SU-DHL-6 (cell line): ENCODE data around the gene ARL10.
"Not testable (repeated sequence)": the region's sequence is repeated elsewhere in the genome, so short reads cannot be mapped to it uniquely, and the experiment has no call there.

ENCODE experiments used
- H2AFZ ChIP-seq: fragments of 200-600 bp; sonication (generic); 2 replicates; pipeline ENCODE4 v1.6.1; 2014; ENCODE audit warnings: low read depth, mild to moderate bottlenecking, moderate library complexity, mixed read lengths, antibody characterized with exemption, low read length; ENCODE audit not compliant: severe bottlenecking
- H3F3A ChIP-seq: fragments of 200-600 bp; shearing (Covaris generic); 2 replicates; pipeline ENCODE4 v1.6.0; 2016; ENCODE audit warnings: antibody characterized with exemption, mild to moderate bottlenecking; ENCODE audit not compliant: insufficient read depth
- H3K27ac ChIP-seq: fragments of 200-600 bp; sonication (generic); 2 replicates; pipeline ENCODE4 v1.5.1; 2016; ENCODE audit warnings: low read depth, mild to moderate bottlenecking, low read length, moderate library complexity, mixed read lengths
- H3K27me3 ChIP-seq: fragments of 200-600 bp; sonication (generic), shearing (Covaris generic); 2 replicates; pipeline ENCODE4 v1.6.0; 2014; ENCODE audit warnings: mild to moderate bottlenecking, low read length
- H3K36me3 ChIP-seq: fragments of 200-600 bp; sonication (generic); 2 replicates; pipeline ENCODE4 v1.6.1; 2014; ENCODE audit warnings: mild to moderate bottlenecking, low read length, mixed read lengths
- H3K4me2 ChIP-seq: fragments of 300-600, 200-600 bp; shearing (Covaris generic), sonication (generic); 2 replicates; pipeline ENCODE4 v1.6.0; 2014; ENCODE audit warnings: low read length, low read depth, mild to moderate bottlenecking; ENCODE audit not compliant: poor library complexity, severe bottlenecking
- H3K4me3 ChIP-seq: fragments of 200-600 bp; sonication (generic); 2 replicates; pipeline ENCODE4 v1.5.1; 2014; ENCODE audit warnings: antibody characterized with exemption, low read length, mild to moderate bottlenecking, mixed read lengths; ENCODE audit not compliant: insufficient read depth, poor library complexity, severe bottlenecking
- H3K79me2 ChIP-seq: fragments of 200-600 bp; sonication (generic); 2 replicates; pipeline ENCODE4 v1.6.1; 2014; ENCODE audit warnings: mild to moderate bottlenecking, low read length, moderate library complexity; ENCODE audit not compliant: insufficient read depth
- H3K9ac ChIP-seq: fragments of 200-600 bp; sonication (generic); 2 replicates; pipeline ENCODE4 v1.7.0; 2014; ENCODE audit warnings: mild to moderate bottlenecking, low read length
- H3K9me2 ChIP-seq: fragments of 200-600 bp; sonication (generic); replicated peaks from 2 replicates; pipeline ENCODE4 v1.6.1; 2014; ENCODE audit warnings: low read length; ENCODE audit not compliant: insufficient read depth
- H3K9me3 ChIP-seq: fragments of 200-600 bp; sonication (generic); 2 replicates; pipeline ENCODE4 v1.6.1; 2014; ENCODE audit warnings: low read length, mixed read lengths; ENCODE audit not compliant: insufficient read depth
- H4K20me1 ChIP-seq: fragments of 200-600 bp; sonication (generic); 2 replicates; pipeline ENCODE4 v1.6.1; 2014; ENCODE audit warnings: low read depth, mild to moderate bottlenecking, antibody characterized with exemption, low read length, moderate library complexity, mixed read lengths
- EZH2phosphoT487 ChIP-seq: fragments of 200-600 bp; sonication (generic), shearing (Covaris generic); conservative IDR thresholded peaks from 2 replicates; pipeline ENCODE4 v1.6.1; 2018; ENCODE audit warnings: mild to moderate bottlenecking, antibody characterized with exemption, low read length, moderate library complexity, mixed read lengths
- TF ChIP-seq, protein P1 (sequence below): fragments of 200-600 bp; sonication (generic); IDR thresholded peaks from one replicate; pipeline ENCODE4 v1.5.1; 2017; ENCODE audit warnings: antibody characterized with exemption, mild to moderate bottlenecking, low read length, moderate library complexity; ENCODE audit not compliant: insufficient read depth, poor library complexity, severe bottlenecking

ARL10 gene

DNA sequence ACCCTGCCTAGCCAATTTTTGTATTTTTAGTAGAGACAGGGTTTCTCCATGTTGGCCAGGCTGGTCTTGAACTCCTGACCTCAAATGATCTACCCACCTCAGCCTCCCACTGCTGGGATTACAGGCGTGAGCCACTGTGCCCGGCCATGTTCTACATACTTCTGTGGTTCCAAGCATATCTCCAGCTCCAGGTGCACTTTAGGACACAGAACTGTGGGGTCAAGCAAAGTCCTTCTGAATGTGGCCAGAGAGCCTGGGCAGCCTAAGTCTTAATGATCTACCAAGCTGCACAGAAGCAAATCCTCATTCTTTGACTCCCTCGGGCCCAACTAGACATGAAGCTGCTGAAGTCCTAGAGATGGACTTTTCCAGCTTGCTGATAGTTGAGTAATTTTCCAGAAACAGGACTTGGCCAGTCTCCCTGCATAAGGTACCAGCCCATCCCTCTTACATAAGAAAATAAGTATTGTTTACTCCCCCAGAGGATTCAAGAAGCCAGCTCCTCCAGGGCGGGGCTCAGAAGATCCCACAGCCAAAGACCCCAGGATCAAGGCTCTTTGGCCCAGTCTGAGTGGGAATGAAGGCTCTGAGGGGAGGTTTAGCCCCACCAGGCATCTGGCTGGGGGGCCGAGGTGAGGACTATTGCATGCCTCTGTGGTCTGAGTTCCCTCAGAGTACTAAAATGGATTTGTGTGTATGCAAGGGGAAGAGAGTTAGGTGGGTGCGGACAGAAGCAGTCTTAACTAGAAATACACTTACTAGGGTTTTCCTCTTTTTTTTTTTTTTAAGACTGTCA is 42.4 kb downstream of the ARL10 start:
- Histone ChIP-seq H3K27ac (no peak overlapping the region), H2AFZ (no peak overlapping the region), H3K9me2 (no peaks in the 10 kb centered on the region), H3K27me3 (no peaks in the 10 kb centered on the region), H3K9me3 (no peaks in the 10 kb centered on the region), H4K20me1 (no peaks in the 10 kb centered on the region), H3K36me3 (no peaks in the 10 kb centered on the region), H3F3A (no peaks in the 10 kb centered on the region), H3K4me2 (no peak overlapping the region), H3K4me3 (no peak overlapping the region), H3K9ac (no peak overlapping the region), H3K79me2 (no peaks in the 10 kb centered on the region)
- TF ChIP-seq, protein P1, sequence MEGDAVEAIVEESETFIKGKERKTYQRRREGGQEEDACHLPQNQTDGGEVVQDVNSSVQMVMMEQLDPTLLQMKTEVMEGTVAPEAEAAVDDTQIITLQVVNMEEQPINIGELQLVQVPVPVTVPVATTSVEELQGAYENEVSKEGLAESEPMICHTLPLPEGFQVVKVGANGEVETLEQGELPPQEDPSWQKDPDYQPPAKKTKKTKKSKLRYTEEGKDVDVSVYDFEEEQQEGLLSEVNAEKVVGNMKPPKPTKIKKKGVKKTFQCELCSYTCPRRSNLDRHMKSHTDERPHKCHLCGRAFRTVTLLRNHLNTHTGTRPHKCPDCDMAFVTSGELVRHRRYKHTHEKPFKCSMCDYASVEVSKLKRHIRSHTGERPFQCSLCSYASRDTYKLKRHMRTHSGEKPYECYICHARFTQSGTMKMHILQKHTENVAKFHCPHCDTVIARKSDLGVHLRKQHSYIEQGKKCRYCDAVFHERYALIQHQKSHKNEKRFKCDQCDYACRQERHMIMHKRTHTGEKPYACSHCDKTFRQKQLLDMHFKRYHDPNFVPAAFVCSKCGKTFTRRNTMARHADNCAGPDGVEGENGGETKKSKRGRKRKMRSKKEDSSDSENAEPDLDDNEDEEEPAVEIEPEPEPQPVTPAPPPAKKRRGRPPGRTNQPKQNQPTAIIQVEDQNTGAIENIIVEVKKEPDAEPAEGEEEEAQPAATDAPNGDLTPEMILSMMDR, result no peak
- TF ChIP-seq EZH2phosphoT487, result no peak

DNA sequence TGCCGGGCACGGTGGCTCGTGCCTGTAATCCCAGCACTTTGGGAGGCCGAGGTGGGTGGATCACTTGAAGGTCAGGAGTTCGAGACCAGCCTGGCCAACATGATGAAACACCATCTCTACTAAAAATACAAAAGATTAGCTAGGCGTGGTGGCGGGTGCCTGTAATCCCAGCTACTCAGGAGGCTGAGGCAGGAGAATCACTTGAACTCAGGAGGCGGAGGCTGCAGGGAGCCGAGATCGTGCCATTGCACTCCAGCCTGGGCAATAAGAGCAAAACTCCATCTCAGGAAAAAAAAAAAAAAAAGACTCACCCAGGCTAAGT is 42.9 kb downstream of the ARL10 start:
- H3K4me2 ChIP-seq, H3K27me3 ChIP-seq, H3K27ac ChIP-seq, H3K36me3 ChIP-seq, H3F3A ChIP-seq, H3K9me2 ChIP-seq, H4K20me1 ChIP-seq, H3K79me2 ChIP-seq, H2AFZ ChIP-seq, H3K4me3 ChIP-seq, H3K9ac ChIP-seq, H3K9me3 ChIP-seq: not testable (repeated sequence)

DNA sequence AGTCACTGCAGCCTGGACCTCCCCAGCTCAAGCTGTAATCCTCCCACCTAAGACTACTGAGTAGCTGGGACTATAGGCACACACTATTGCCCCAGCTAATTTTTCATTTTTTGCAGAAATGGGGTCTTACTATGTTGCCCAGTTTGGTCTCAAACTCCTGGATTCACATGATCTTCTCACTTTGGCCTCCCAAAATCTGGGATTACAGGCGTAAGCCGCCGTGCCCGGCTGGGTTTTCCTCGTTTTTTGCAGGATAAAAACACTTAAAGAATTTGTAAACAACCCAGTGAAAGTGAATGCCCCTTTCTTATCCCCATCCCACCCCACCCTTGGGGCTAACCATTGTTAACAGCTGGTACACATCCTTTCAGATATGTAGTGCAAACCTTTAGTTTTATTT is 43.3 kb downstream of the ARL10 start:
- Histone ChIP-seq H3K79me2 (no peaks in the 10 kb centered on the region), H3K9ac (no peak overlapping the region), H3K36me3 (no peaks in the 10 kb centered on the region), H3K27me3 (no peaks in the 10 kb centered on the region), H3K9me2 (no peaks in the 10 kb centered on the region), H3K4me2 (no peak overlapping the region), H3F3A (no peaks in the 10 kb centered on the region), H3K9me3 (no peaks in the 10 kb centered on the region), H2AFZ (no peak overlapping the region), H3K4me3 (no peak overlapping the region), H3K27ac (no peak overlapping the region), H4K20me1 (no peaks in the 10 kb centered on the region)
- TF ChIP-seq EZH2phosphoT487, result no peak
- TF ChIP-seq, protein P1, result no peak

DNA sequence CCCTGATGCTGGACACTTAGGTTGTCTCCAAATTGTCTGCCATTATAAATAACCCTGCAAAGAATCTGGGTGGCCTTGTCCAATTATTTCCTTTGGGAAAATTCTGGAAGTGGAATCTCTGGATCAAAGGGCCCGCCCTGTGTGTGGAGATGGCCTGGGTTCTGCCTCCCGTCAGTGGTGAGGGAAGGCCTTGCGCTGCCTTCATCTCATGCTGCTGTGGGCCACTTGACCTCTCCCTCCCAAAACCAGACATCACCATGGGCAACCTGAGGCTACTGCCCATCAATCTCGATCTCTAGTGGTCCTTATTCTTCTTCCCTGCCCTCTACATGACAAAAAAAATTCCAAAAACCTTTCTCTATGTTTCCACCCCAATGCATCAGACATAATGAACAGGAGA is 44.5 kb downstream of the ARL10 start:
- Histone ChIP-seq H3K4me3 (no peak overlapping the region), H3F3A (no peaks in the 10 kb centered on the region), H3K27me3 (no peaks in the 10 kb centered on the region), H3K4me2 (no peak overlapping the region), H3K9ac (no peak overlapping the region), H2AFZ (no peak overlapping the region), H3K79me2 (no peaks in the 10 kb centered on the region), H3K9me2 (no peaks in the 10 kb centered on the region), H3K27ac (no peak overlapping the region), H4K20me1 (no peaks in the 10 kb centered on the region), H3K9me3 (no peaks in the 10 kb centered on the region), H3K36me3 (no peaks in the 10 kb centered on the region)
- TF ChIP-seq, protein P1, result no peak
- no peak for TF ChIP-seq EZH2phosphoT487
